ENCODE results near the gene POC1B.
A peak's percentile ranks its signal among the peaks of the same experiment; 100 is the strongest.

Gene POC1B

DNA sequence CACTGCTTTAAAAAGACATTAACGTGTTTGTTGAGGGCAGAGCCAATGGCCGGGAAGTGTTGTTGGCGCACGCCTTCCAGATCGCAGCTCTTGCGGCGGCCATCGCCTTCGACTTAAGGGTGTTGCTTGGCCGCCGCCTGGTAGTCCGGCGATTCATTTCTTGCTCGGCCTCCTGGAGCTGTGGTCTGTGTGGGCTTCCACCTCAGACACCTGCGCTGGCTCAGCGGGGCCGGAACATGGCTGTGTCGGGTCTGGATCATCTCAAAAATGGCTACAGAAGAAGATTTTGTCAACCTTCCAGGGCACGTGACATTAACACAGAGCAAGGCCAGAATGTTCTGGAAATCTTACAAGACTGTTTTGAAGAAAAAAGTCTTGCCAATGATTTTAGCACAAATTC, 26.0 kb downstream of the POC1B start:
- DNase-seq (no peak), ATAC-seq (replicated peaks) (no peak)
- Mint-ChIP-seq H3K27ac (no peak overlapping the region), H3K4me3 (no peak overlapping the region), H3K36me3 (ENCODE audit: insufficient read depth) (peaks cover 5% of the 10 kb centered on the region), H3K4me1 (ENCODE audit: low read depth in 2 of 2) (peaks cover 9 to 15% of the 10 kb centered on the region in 2 donors), H3K9me3 (no peaks in the 10 kb centered on the region), H3K27me3 (no peaks in the 10 kb centered on the region)

DNA sequence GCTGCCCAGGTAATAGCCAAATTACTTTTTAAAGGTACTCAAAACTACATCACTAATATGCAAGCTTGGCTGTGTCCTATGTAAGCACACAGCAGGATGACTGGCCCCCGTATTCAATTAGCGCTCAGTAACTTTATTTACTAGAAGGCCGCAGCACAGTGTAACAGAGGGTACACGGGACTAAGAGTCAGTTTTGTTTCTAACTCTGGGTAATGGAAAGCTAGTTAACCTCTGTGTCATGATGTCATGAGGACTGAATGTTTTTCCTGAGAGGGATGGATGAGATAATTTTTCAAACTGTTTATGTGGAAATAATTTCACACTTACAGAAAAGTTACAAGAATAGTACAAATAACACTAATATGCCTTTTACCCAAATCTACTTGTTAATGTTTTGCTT, 28.4 kb downstream of the POC1B start:
- no peak for DNase-seq
- no peak overlapping the region for H3K27ac Mint-ChIP-seq
- H3K4me1 Mint-ChIP-seq (ENCODE audit: low read depth in 2 of 2), result peaks cover 16 to 23% of the 10 kb centered on the region in 2 donors
- H3K9me3 Mint-ChIP-seq, result no peaks in the 10 kb centered on the region
- H3K36me3 Mint-ChIP-seq (ENCODE audit: insufficient read depth), result peaks cover 9% of the 10 kb centered on the region
- H3K4me3 Mint-ChIP-seq, result no peak overlapping the region
- ATAC-seq (replicated peaks), result no peak
- no peaks in the 10 kb centered on the region for H3K27me3 Mint-ChIP-seq

DNA sequence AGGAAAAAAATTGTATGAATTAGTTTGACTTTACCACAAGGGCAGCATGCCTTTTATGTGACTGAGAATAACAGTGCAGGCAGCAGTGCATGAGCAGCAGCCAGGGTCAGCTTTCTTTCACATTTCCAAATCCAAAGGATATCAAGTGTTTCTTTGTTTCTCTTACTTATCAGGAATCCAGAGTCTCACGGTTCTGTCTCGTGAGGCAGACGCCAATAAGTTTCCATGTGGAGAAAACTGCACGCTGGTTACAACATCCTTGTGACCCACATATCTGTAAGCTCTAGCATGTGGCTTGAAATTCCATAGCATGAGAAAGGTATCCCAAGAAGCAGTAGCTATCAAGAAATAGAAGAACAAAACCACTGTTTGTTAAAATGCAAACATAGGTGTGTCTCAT, 28.8 kb downstream of the POC1B start:
- DNase-seq, result no peak
- Mint-ChIP-seq H3K4me3 (no peak overlapping the region), H3K27me3 (no peaks in the 10 kb centered on the region), H3K4me1 (ENCODE audit: low read depth in 2 of 2) (peaks cover 16 to 20% of the 10 kb centered on the region in 2 donors), H3K36me3 (ENCODE audit: insufficient read depth) (peaks cover 10% of the 10 kb centered on the region), H3K9me3 (no peaks in the 10 kb centered on the region), H3K27ac (no peak overlapping the region)
- ATAC-seq (replicated peaks), result no peak

DNA sequence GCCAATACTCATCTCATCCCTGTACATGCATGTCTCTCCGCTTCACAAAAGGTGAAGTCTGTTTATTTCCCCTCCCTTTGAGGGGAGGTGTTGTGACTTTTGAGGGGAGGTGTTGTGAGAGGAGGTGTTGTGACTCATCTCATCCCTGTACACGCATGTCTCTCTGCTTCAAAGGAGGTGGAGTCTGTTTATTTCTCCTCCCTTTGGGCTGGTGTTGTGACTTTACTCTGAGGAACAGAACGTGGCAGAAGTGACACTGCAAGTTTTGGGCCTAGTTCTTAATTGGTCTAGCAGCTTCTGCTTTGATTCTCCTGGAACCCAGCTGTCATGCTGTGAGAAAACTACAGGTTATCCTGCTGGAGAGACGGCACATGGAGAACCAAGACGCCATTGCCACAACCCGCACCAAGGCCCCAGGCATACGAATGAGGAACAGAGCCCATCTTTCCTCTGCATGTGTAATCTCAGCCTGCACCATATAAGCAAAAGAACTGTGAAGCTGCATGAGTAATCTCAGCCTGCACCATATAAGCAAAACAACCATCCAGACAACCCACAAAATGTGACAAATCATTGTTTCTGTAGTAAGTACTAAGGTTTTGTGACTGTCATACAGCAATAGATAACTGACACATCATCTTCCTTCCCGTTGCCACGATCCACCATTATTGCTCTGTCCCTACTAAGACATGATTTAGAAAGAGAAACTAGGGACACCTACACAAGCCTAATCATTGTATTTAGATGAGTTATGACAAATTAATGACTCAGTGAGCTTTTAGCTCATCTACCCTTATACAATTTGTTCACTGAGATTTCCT, 31.2 kb downstream of the POC1B start:
- no peak overlapping the region for H3K4me3 Mint-ChIP-seq

DNA sequence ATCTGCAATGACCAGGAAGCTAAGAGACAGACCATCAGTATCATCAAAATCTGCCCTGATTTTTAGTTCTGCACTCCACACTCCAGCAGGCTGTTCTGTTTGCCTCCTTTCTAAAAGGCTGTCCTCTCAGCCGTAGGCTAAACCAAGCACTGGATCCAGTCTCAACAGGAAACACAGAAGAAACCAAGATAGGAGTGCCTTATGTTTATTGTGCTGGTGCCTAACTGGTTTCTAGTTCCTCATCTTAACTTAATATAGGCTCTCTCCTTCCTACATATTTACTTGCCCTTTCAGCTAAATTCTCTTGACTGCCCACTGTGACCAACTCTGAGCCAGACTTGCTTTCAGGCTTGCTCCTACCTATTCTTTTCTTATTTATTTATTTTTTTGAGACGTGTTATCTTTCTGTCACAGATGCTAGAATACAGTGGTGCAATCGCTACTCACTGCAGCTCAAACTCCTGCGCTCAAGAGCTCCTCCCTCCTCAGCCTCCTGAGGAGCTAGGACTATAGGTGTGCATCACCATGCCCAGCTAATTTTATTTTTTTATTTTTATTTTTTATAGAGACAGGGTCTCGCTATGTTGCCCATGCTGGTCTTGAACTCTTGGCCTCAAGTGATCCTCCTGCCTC, 32.1 kb downstream of the POC1B start:
- peaks cover 13 to 19% of the 10 kb centered on the region in 2 donors for H3K4me1 Mint-ChIP-seq (ENCODE audit: low read depth in 2 of 2)
- no peak overlapping the region for H3K4me3 Mint-ChIP-seq
- no peaks in the 10 kb centered on the region for H3K27me3 Mint-ChIP-seq
- no peaks in the 10 kb centered on the region for H3K9me3 Mint-ChIP-seq
- DNase-seq (no peak), ATAC-seq (replicated peaks) (no peak)
- H3K36me3 Mint-ChIP-seq (ENCODE audit: insufficient read depth), result peaks cover 16% of the 10 kb centered on the region
- peak overlapping the region; percentile 17 to 82 for H3K27ac Mint-ChIP-seq

More for the DNA sequence above, 31.2 kb downstream of the POC1B start:
- H3K4me1 Mint-ChIP-seq (ENCODE audit: low read depth in 2 of 2), result peaks cover 16 to 19% of the 10 kb centered on the region in 2 donors
- H3K9me3 Mint-ChIP-seq, result no peaks in the 10 kb centered on the region
- DNase-seq, result no peak
- peak overlapping the region; percentile 17 to 82 for H3K27ac Mint-ChIP-seq
- H3K27me3 Mint-ChIP-seq, result no peaks in the 10 kb centered on the region
- ATAC-seq (replicated peaks), result peak; percentile 81
- peaks cover 17% of the 10 kb centered on the region for H3K36me3 Mint-ChIP-seq (ENCODE audit: insufficient read depth)

DNA sequence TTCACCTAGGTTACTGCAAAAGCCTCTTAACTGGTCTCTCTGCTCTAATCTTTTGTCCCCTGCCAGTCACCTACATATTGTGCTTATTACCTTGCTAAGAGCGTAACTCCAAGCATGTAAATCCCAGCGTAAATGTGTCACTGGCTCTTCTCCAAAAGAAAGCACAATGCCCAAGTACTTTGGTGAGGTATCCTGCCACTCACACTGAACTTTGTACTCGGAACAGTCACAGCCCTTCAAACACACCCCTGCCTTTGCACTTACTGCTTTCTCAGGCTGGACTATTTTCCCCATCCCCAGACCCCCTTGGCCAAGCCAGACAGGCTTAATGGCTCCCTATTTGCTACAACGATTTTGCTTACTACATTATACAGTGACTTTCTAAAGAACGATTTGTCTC, 33.0 kb downstream of the POC1B start:
- H3K27ac Mint-ChIP-seq, result no peak overlapping the region
- no peaks in the 10 kb centered on the region for H3K27me3 Mint-ChIP-seq
- peaks cover 15% of the 10 kb centered on the region for H3K36me3 Mint-ChIP-seq (ENCODE audit: insufficient read depth)
- no peak for ATAC-seq (replicated peaks)
- H3K4me3 Mint-ChIP-seq, result no peak overlapping the region
- DNase-seq, result no peak
- H3K4me1 Mint-ChIP-seq (ENCODE audit: low read depth in 2 of 2), result peaks cover 13 to 19% of the 10 kb centered on the region in 2 donors
- no peaks in the 10 kb centered on the region for H3K9me3 Mint-ChIP-seq

DNA sequence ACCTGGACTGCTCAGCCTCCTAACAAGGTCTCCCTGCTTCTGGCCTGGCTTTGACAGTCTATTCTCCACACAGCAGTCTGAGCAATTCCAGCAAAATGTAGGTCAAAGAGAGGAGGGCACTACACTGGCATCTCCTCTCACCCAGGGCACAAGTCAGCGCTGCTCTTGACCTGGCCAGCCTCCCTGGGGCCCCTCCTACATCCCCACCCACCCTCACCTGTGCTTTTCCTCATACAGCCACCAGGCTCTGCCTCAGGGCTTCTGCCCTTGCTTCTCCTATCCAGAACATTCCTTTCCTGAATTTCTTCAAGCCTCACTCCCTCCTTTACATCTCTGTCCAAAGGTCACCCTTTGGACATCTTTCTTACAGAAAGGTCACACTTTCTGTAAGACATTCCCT, 34.9 kb downstream of the POC1B start:
- no peaks in the 10 kb centered on the region for H3K9me3 Mint-ChIP-seq
- no peak for ATAC-seq (replicated peaks)
- peaks cover 17% of the 10 kb centered on the region for H3K36me3 Mint-ChIP-seq (ENCODE audit: insufficient read depth)
- DNase-seq, result no peak
- peaks cover 16 to 19% of the 10 kb centered on the region in 2 donors for H3K4me1 Mint-ChIP-seq (ENCODE audit: low read depth in 2 of 2)
- no peak overlapping the region for H3K4me3 Mint-ChIP-seq
- no peaks in the 10 kb centered on the region for H3K27me3 Mint-ChIP-seq
- H3K27ac Mint-ChIP-seq, result peak overlapping the region in 1 of 2 donors; percentile 45

DNA sequence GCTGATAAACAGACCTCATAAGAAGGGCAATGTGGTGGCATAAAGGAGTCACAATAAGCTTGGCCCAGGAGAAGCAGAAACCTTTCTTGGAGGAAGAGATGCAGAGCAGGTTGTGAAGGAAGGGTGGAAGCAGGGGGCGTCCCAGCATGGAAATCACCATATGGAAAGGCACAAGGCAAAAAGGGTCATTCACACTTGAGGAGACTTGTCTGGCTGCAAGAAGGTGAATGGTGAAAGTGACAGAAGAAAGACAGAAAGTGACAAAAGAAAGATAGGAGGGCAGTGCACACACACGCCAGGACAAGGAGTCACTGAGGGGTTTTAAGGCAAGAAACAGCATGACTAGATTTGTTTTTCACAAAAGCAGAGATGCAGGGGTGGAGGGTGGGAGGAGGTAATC, 39.6 kb downstream of the POC1B start:
- H3K36me3 Mint-ChIP-seq (ENCODE audit: insufficient read depth), result peaks cover 7% of the 10 kb centered on the region
- DNase-seq, result no peak
- H3K4me1 Mint-ChIP-seq (ENCODE audit: low read depth in 2 of 2), result peaks cover 3 to 6% of the 10 kb centered on the region in 2 donors
- H3K4me3 Mint-ChIP-seq, result no peak overlapping the region
- ATAC-seq (replicated peaks), result no peak
- no peaks in the 10 kb centered on the region for H3K27me3 Mint-ChIP-seq
- peak overlapping the region; percentile 18 to 44 for H3K27ac Mint-ChIP-seq
- no peaks in the 10 kb centered on the region for H3K9me3 Mint-ChIP-seq

DNA sequence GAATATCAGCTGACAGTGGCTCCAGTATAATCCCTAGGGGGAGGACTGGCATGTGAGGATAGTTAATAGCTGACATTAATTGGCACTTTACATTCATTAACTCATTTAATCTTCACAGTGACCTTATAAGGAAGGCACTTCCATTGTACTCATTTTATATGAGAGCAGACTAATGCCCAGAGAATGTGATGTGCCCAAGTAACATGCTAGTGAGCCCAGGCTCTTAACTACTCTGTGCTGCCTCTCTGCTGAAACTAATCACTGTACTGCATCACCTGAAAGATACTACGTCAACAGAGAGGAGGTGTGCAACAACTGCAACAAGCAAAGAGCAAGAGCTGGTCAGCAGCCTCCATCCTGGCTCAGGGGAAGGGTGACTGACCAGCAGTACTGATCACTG, 41.4 kb downstream of the POC1B start:
- peaks cover 2% of the 10 kb centered on the region for H3K36me3 Mint-ChIP-seq (ENCODE audit: insufficient read depth)
- H3K27ac Mint-ChIP-seq, result peak overlapping the region in 1 of 2 donors; percentile 20
- no peaks in the 10 kb centered on the region for H3K9me3 Mint-ChIP-seq
- peaks cover 3 to 6% of the 10 kb centered on the region in 2 donors for H3K4me1 Mint-ChIP-seq (ENCODE audit: low read depth in 2 of 2)
- ATAC-seq (replicated peaks), result no peak
- H3K4me3 Mint-ChIP-seq, result no peak overlapping the region
- H3K27me3 Mint-ChIP-seq, result no peaks in the 10 kb centered on the region
- DNase-seq, result no peak

DNA sequence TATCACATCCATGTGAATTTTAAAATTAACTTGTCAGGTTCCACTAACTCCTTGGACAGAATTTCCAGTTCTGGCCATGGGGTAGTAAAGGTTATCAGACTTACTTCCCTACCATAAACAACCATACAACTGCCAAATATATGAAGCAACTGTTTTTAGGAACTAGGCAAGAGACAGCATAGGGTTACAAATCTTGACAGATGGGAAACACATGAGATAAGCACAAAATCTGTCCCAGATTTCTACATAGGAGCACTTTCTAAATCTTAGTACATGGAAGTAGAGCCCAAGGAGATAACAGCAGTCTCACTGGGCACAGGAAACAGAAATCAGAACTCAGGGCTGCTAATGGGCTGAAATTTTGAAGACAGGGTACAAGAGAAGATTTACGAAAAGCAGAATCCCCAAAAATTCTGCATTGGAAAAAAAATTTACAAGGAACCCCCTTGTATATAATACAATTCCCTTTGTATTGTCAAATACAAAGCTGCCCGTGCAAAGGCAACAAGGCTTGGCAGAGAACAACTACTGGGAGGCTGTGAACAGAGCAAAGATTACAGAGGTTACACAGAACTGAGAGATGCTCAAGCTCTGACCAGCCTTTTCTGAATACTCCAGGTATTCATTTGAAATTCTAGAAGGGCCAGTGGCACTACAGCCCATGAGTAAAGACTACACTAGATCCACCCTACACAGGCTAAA, 44.5 kb downstream of the POC1B start:
- H3K4me1 Mint-ChIP-seq (ENCODE audit: low read depth in 2 of 2), result peaks cover 11 to 20% of the 10 kb centered on the region in 2 donors
- no peaks in the 10 kb centered on the region for H3K27me3 Mint-ChIP-seq
- H3K4me3 Mint-ChIP-seq, result no peak overlapping the region
- ATAC-seq (replicated peaks), result no peak
- no peak for DNase-seq
- H3K27ac Mint-ChIP-seq, result peak overlapping the region in 1 of 2 donors; percentile 14
- no peaks in the 10 kb centered on the region for H3K9me3 Mint-ChIP-seq
- no peaks in the 10 kb centered on the region for H3K36me3 Mint-ChIP-seq (ENCODE audit: insufficient read depth)

DNA sequence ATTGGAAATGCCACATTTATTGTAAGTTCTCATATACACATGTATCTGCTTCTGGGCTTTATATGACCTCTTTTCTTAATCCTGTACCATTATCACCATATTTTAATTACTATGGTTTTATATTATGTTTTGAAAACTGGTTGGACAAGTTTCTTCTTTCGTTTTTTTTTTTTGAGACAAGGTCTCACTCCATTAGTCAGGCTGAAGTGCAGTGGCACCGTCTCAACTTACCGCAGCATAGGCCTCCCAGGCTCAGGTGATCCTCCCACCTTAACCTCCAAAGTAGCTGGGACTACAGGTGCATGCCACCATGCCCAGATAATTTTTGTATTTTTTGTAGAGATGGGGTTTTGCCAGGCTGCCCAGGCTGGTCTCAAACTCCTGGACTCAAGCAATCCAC, 45.9 kb downstream of the POC1B start:
- H3K27me3 Mint-ChIP-seq, result no peaks in the 10 kb centered on the region
- peaks cover 12 to 16% of the 10 kb centered on the region in 2 donors for H3K4me1 Mint-ChIP-seq (ENCODE audit: low read depth in 2 of 2)
- no peaks in the 10 kb centered on the region for H3K9me3 Mint-ChIP-seq
- ATAC-seq (replicated peaks), result no peak
- H3K27ac Mint-ChIP-seq, result peak overlapping the region in 1 of 2 donors; percentile 34
- no peak for DNase-seq
- H3K4me3 Mint-ChIP-seq, result no peak overlapping the region
- no peaks in the 10 kb centered on the region for H3K36me3 Mint-ChIP-seq (ENCODE audit: insufficient read depth)

DNA sequence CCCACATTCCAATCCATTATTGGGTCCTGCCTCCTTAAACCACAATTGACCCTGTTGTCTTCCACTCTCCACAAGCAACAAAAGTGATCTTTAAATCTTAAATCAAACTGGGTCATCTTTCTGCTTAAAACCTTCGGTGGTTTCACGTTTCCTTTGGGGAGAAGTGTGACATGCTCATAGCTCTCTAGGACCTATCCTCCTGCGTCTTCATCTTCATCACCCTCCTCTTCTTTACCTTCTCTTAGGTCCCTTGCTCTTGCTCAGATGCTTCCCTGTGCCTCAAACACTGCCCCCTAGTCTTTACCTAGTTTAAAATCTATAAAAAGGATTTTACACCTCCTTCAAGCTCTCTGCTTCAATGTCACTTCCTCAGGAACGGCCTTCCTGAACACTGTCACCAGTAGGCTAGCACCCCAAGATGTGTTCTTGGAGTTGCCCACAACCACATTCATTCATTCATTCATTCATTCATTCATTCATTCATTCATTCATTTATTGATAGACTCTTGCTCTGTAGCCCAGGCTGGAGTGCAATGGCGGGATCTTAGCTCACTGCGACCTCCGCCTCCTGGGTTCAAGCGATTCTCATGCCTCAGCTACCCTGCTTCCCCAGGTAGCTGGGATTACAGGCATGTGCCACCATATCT, 48.1 kb downstream of the POC1B start:
- DNase-seq (no peak), ATAC-seq (replicated peaks) (peak; percentile 85)
- H3K27me3 Mint-ChIP-seq, result no peaks in the 10 kb centered on the region
- no peaks in the 10 kb centered on the region for H3K36me3 Mint-ChIP-seq (ENCODE audit: insufficient read depth)
- H3K27ac Mint-ChIP-seq, result peak overlapping the region; percentile 19 to 27
- H3K4me3 Mint-ChIP-seq, result peak overlapping the region; percentile 26 to 40
- no peaks in the 10 kb centered on the region for H3K9me3 Mint-ChIP-seq
- peaks cover 18 to 24% of the 10 kb centered on the region in 2 donors for H3K4me1 Mint-ChIP-seq (ENCODE audit: low read depth in 2 of 2)

DNA sequence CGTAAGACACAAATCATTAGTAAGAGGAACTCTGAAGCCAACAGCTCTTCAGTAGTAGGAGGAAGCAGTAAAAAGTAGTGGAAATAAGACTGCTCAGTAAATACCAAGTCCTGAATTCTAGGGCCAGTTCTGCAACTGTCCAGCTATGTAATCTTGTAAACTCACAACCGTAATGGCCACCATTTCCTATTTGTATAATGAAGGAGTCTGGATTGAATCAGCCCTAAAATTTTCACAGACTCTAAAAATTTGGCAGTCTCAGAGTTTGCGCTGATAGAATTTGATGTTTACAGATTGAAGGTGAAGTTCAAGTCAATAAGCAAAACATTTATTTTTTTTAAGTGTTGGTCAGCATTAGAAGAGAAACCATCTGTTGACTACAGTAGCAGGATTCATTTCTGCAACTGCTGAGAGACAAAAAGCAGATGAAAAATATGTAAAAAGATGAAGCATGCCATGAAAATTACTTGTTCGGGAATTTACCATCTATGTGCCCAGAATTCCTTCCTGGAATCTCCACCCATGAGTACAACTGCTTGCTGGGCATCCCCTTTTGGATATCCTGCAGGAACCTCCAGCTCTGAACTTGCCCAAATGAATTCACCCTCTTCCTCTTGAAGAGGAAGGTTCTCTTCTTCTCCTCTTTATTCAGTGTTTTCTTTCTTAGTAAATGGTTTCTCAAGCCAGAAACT, 48.8 kb downstream of the POC1B start:
- Mint-ChIP-seq H3K4me1 (ENCODE audit: low read depth in 2 of 2) (peaks cover 18 to 25% of the 10 kb centered on the region in 2 donors), H3K27ac (peak overlapping the region; percentile 19 to 27), H3K9me3 (no peaks in the 10 kb centered on the region), H3K27me3 (no peaks in the 10 kb centered on the region), H3K4me3 (peak overlapping the region; percentile 26 to 40), H3K36me3 (ENCODE audit: insufficient read depth) (no peaks in the 10 kb centered on the region)
- ATAC-seq (replicated peaks), result no peak
- no peak for DNase-seq

Measured in effector memory CD8-positive, alpha-beta T cell (primary cell).